ENCODE data around the gene HCRTR1. TPM values are rescaled to one million over a fixed set of nuclear protein-coding genes. Genes with fewer than 3 reads are reported as not detected.

Gene HCRTR1
- total and polyA plus RNA-seq, 10 of the 15 experiments (the other 5 are each of a cell fraction or from before 2014, with no cell fraction given): not detected

GRCh38 chr1:31621498-31621820, 4.0 kb downstream of the HCRTR1 start:
- Histone ChIP-seq H3K4me1 (ENCODE audit: control insufficient read depth, insufficient read depth, low read length) (no peaks in the 10 kb centered on the region; the same call in none of the 2 replicates), H3K27me3 (replicated peaks in 1 of 2; ENCODE audit: control insufficient read depth in 2 of 2, insufficient read depth in 2 of 2, low read length in 1 of 2) (no peaks in the 10 kb centered on the region; a peak in 1 of 4 replicates), H3K4me3 (no peak overlapping the region), H3K4me2 (ENCODE audit: control insufficient read depth, insufficient read depth) (no peak overlapping the region), H3K36me3 (ENCODE audit: control insufficient read depth in 2 of 2, insufficient read depth in 2 of 2, low read length in 1 of 2) (peaks cover 0 to 3% of the 10 kb centered on the region in 2 experiments; a peak in 2 of 4 replicates), H3K27ac (ENCODE audit: control insufficient read depth, insufficient read depth) (no peak overlapping the region), H3K9ac (ENCODE audit: control insufficient read depth, insufficient read depth, low read length) (no peak overlapping the region), H3K9me3 (replicated peaks; ENCODE audit: control insufficient read depth, insufficient read depth, low read length) (no peaks in the 10 kb centered on the region), H4K20me1 (ENCODE audit: control insufficient read depth, insufficient read depth) (no peaks in the 10 kb centered on the region), H3K79me2 (ENCODE audit: control insufficient read depth, insufficient read depth, low read length) (no peaks in the 10 kb centered on the region), H2AFZ (ENCODE audit: control insufficient read depth, low read depth, low read length) (no peak overlapping the region)
- intact Hi-C loops (cut with micrococcal nuclease; ENCODE audit: unreplicated experiment): no loop called here
- SMC1A ChIA-PET (ENCODE audit: uncharacterized antibody, unreplicated experiment): interaction anchor here (1.9 kb wide), 1 partner anchor 25 kb away, joined by 4 read pairs; no protein-coding TSS in a partner anchor
- WGBS (ENCODE audit: insufficient coverage, insufficient replicate concordance, low lambda C conversion rate, missing lambda C conversion rate): 71% methylated on average over 5 of the region's 5 CpGs
- POLR2A ChIA-PET: no interaction called here
- in situ Hi-C loops (cut with MboI): no loop called here
- no peak for FAIRE-seq
- BruUV-seq (replicated peaks): no TSS peak
- CTCF ChIA-PET: interaction anchor here (1.3 to 1.5 kb wide), 2 partner anchors 29 to 34 kb away, joined by 3 to 4 read pairs; no protein-coding TSS in a partner anchor
- RAD21 ChIA-PET (ENCODE audit: unreplicated experiment): no interaction called here
- ATAC-seq: no peak
- no peak for DNase-seq (ENCODE audit: low read depth, low spot score)
- TF ChIP-seq DPF2 (IDR thresholded peaks at IDR 0.05) (no peak), JUNB (IDR thresholded peaks at IDR 0.05) (no peak), EP300 (IDR thresholded peaks at IDR 0.05; ENCODE audit: borderline replicate concordance in 1 of 2, control insufficient read depth in 1 of 2, low read depth in 2 of 2, low read length in 2 of 2) (no peak), SMAD1 (IDR thresholded peaks at IDR 0.05; ENCODE audit: low read depth, partially characterized antibody) (no peak), MTA3 (IDR thresholded peaks at IDR 0.05; ENCODE audit: borderline replicate concordance, low read length) (no peak), ATF3 (IDR thresholded peaks at IDR 0.05; ENCODE audit: borderline replicate concordance, extremely low read depth, low read depth, low read length) (no peak), POLR2A (IDR thresholded peaks at IDR 0.05; ENCODE audit: low read depth, low read length) (no peak)
